ENCODE data around the gene CNTD1. TPM values are rescaled to one million over a fixed set of nuclear protein-coding genes. Genes with fewer than 3 reads are reported as not detected.

CNTD1 gene
- total RNA-seq, 1 experiment from 2014 or later: 0.13 TPM

DNA sequence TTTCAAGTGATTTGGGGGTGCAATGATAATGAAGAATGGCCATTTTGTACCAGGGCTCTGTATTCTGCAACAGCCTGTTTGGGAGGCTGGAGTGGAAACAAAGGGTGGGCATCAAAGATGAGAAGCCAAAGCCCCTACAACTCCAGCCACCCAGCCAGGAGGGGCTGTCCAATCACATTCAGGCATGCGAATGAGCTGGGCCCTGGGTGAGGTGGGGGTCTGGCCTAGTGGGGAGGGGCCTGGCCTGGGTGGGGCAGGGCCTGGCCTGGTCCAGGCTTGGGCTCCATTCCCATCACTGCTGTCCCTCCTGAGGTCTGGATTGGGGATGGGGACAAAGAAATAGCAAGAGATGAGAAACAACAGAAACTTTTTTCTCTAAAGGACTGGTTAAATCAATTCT lies 58.7 kb downstream of the CNTD1 start:
- CTCF ChIA-PET: no interaction called here
- no peak overlapping the region for H3K4me3 ChIP-seq (ENCODE audit: low read depth in 2 of 2, low read length in 2 of 2)
- in situ Hi-C loops (cut with HindIII; ENCODE audit: low pct_unique_long_range_greater_than_20kb, low sequenced_read_pairs) (no loop called here), intact Hi-C loops (cut with micrococcal nuclease; ENCODE audit: unreplicated experiment) (no loop called here)
- no peaks in the 10 kb centered on the region for H3K36me3 ChIP-seq (ENCODE audit: control insufficient read depth, insufficient read depth, low read length)
- TF ChIP-seq, protein P1, sequence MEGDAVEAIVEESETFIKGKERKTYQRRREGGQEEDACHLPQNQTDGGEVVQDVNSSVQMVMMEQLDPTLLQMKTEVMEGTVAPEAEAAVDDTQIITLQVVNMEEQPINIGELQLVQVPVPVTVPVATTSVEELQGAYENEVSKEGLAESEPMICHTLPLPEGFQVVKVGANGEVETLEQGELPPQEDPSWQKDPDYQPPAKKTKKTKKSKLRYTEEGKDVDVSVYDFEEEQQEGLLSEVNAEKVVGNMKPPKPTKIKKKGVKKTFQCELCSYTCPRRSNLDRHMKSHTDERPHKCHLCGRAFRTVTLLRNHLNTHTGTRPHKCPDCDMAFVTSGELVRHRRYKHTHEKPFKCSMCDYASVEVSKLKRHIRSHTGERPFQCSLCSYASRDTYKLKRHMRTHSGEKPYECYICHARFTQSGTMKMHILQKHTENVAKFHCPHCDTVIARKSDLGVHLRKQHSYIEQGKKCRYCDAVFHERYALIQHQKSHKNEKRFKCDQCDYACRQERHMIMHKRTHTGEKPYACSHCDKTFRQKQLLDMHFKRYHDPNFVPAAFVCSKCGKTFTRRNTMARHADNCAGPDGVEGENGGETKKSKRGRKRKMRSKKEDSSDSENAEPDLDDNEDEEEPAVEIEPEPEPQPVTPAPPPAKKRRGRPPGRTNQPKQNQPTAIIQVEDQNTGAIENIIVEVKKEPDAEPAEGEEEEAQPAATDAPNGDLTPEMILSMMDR (IDR thresholded peaks at IDR 0.05): no peak
- no peak for TF ChIP-seq POLR2AphosphoS5 (IDR thresholded peaks at IDR 0.05; ENCODE audit: low read depth, low read length)
- TF ChIP-seq TCF7L2 (IDR thresholded peaks at IDR 0.05; ENCODE audit: low read depth, low read length): no peak
- TF ChIP-seq, protein P2, sequence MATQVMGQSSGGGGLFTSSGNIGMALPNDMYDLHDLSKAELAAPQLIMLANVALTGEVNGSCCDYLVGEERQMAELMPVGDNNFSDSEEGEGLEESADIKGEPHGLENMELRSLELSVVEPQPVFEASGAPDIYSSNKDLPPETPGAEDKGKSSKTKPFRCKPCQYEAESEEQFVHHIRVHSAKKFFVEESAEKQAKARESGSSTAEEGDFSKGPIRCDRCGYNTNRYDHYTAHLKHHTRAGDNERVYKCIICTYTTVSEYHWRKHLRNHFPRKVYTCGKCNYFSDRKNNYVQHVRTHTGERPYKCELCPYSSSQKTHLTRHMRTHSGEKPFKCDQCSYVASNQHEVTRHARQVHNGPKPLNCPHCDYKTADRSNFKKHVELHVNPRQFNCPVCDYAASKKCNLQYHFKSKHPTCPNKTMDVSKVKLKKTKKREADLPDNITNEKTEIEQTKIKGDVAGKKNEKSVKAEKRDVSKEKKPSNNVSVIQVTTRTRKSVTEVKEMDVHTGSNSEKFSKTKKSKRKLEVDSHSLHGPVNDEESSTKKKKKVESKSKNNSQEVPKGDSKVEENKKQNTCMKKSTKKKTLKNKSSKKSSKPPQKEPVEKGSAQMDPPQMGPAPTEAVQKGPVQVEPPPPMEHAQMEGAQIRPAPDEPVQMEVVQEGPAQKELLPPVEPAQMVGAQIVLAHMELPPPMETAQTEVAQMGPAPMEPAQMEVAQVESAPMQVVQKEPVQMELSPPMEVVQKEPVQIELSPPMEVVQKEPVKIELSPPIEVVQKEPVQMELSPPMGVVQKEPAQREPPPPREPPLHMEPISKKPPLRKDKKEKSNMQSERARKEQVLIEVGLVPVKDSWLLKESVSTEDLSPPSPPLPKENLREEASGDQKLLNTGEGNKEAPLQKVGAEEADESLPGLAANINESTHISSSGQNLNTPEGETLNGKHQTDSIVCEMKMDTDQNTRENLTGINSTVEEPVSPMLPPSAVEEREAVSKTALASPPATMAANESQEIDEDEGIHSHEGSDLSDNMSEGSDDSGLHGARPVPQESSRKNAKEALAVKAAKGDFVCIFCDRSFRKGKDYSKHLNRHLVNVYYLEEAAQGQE (IDR thresholded peaks at IDR 0.05; ENCODE audit: insufficient read depth in 1 of 2, low read depth in 2 of 2, low read length in 1 of 2): no peak
- no peaks in the 10 kb centered on the region for H3K27me3 ChIP-seq (ENCODE audit: control insufficient read depth, insufficient read depth, low read length)
- POLR2A ChIA-PET: interaction anchor here (0.5 kb wide), 1 partner anchor 132 kb away, joined by 3 read pairs; no protein-coding TSS in a partner anchor
- no TSS peak for BruUV-seq (replicated peaks)
- no peaks in the 10 kb centered on the region for H3K4me1 ChIP-seq (ENCODE audit: control insufficient read depth, insufficient read depth, low read length)
- H3K9me3 ChIP-seq (ENCODE audit: control insufficient read depth, insufficient read depth, low read depth, low read length): no peaks in the 10 kb centered on the region
- H3K27ac ChIP-seq (ENCODE audit: low read length): no peak overlapping the region
- DNase-seq (ENCODE audit: low read depth, low spot score) (no peak), ATAC-seq (no peak)

Small RNAs within 50 kb of the gene (microRNA-seq; reads per million reads assigned to microRNA genes)
- gene MIR6781 (ENCODE audit: unreplicated experiment): 0.95 reads per million

Other genes starting within 250 kb of the CNTD1 start
- 5.4 TPM for gene HSD17B1, start 245.9 kb upstream of the CNTD1 start, total RNA-seq (2021; ENCODE audit: unreplicated experiment)
- gene COASY, start 236.7 kb upstream of the CNTD1 start, total RNA-seq (2021; ENCODE audit: unreplicated experiment): 76.7 TPM
- gene MLX, start 231.8 kb upstream of the CNTD1 start, total RNA-seq (2021; ENCODE audit: unreplicated experiment): 35.8 TPM
- gene PSMC3IP, start 221.1 kb upstream of the CNTD1 start, total RNA-seq (2021; ENCODE audit: unreplicated experiment): 19.2 TPM
- 42.3 TPM for gene RETREG3, start 189.5 kb upstream of the CNTD1 start, total RNA-seq (2021; ENCODE audit: unreplicated experiment)
- gene TUBG1, start 189.2 kb upstream of the CNTD1 start, total RNA-seq (2021; ENCODE audit: unreplicated experiment): 99.8 TPM
- 25.5 TPM for gene TUBG2, start 139.6 kb upstream of the CNTD1 start, total RNA-seq (2021; ENCODE audit: unreplicated experiment)
- gene PLEKHH3, start 121.9 kb upstream of the CNTD1 start, total RNA-seq (2021; ENCODE audit: unreplicated experiment): 32.2 TPM
- gene CCR10, start 117.0 kb upstream of the CNTD1 start, total RNA-seq (2021; ENCODE audit: unreplicated experiment): 1.9 TPM
- gene CNTNAP1, start 116.3 kb upstream of the CNTD1 start, total RNA-seq (2021; ENCODE audit: unreplicated experiment): 20.4 TPM
- 17.7 TPM for gene EZH1, start 53.8 kb upstream of the CNTD1 start, total RNA-seq (2021; ENCODE audit: unreplicated experiment)
- gene RAMP2, start 37.6 kb upstream of the CNTD1 start, total RNA-seq (2021; ENCODE audit: unreplicated experiment): 1.1 TPM
- gene VPS25, start 25.4 kb upstream of the CNTD1 start, total RNA-seq (2021; ENCODE audit: unreplicated experiment): 37.7 TPM
- gene WNK4, start 18.3 kb upstream of the CNTD1 start, total RNA-seq (2021; ENCODE audit: unreplicated experiment): 3.5 TPM
- gene COA3, start 157 bp upstream of the CNTD1 start, total RNA-seq (2021; ENCODE audit: unreplicated experiment): 48.8 TPM
- 61.8 TPM for gene BECN1, start 25.4 kb downstream of the CNTD1 start, total RNA-seq (2021; ENCODE audit: unreplicated experiment)
- 110 TPM for gene PSME3, start 34.5 kb downstream of the CNTD1 start, total RNA-seq (2021; ENCODE audit: unreplicated experiment)
- 0.85 TPM for gene AOC2, start 45.7 kb downstream of the CNTD1 start, total RNA-seq (2021; ENCODE audit: unreplicated experiment)
- 0.21 TPM for gene AOC3, start 52.3 kb downstream of the CNTD1 start, total RNA-seq (2021; ENCODE audit: unreplicated experiment)
- 0.08 TPM for gene G6PC1, start 101.9 kb downstream of the CNTD1 start, total RNA-seq (2021; ENCODE audit: unreplicated experiment)
- 23.5 TPM for gene AARSD1, start 165.6 kb downstream of the CNTD1 start, total RNA-seq (2021; ENCODE audit: unreplicated experiment)
- 0.74 TPM for gene PTGES3L, start 181.2 kb downstream of the CNTD1 start, total RNA-seq (2021; ENCODE audit: unreplicated experiment)
- gene RUNDC1, start 181.7 kb downstream of the CNTD1 start, total RNA-seq (2021; ENCODE audit: unreplicated experiment): 11.2 TPM
- 513 TPM for gene RPL27, start 199.6 kb downstream of the CNTD1 start, total RNA-seq (2021; ENCODE audit: unreplicated experiment)
- gene IFI35, start 207.9 kb downstream of the CNTD1 start, total RNA-seq (2021; ENCODE audit: unreplicated experiment): 42.6 TPM
- 169 TPM for gene VAT1, start 223.5 kb downstream of the CNTD1 start, total RNA-seq (2021; ENCODE audit: unreplicated experiment)
- 0.59 TPM for gene RND2, start 226.4 kb downstream of the CNTD1 start, total RNA-seq (2021; ENCODE audit: unreplicated experiment)